Esophagus (tissue), 2 donors: ENCODE results near the gene CRB1. TPM values are rescaled to one million over a fixed set of nuclear protein-coding genes. Genes with fewer than 3 reads are reported as not detected.

Experiments
- H3K27ac ChIP-seq, 2 donors: one replicate each; pipeline ENCODE4 v1.5.1; 2013; ENCODE audit warnings: low read depth in 2 of 2, mild to moderate bottlenecking in 2 of 2, inconsistent platforms in 1 of 2, low read length in 1 of 2, moderate library complexity in 1 of 2
- H3K27me3 ChIP-seq, 2 donors: one replicate each; pipeline ENCODE4 v1.6.1; 2013; ENCODE audit warnings: low read length in 2 of 2, control low read depth in 1 of 2, mild to moderate bottlenecking in 1 of 2; ENCODE audit not compliant: insufficient read depth in 2 of 2, control insufficient read depth in 1 of 2
- H3K36me3 ChIP-seq, 2 donors: one replicate each; pipeline ENCODE4 v1.6.1; 2013; ENCODE audit warnings: low read length in 1 of 2; ENCODE audit not compliant: control insufficient read depth in 2 of 2, insufficient read depth in 2 of 2
- H3K4me1 ChIP-seq, 2 donors: one replicate each; pipeline ENCODE4 v1.6.1; 2013; ENCODE audit warnings: low read length in 1 of 2; ENCODE audit not compliant: control insufficient read depth in 2 of 2, insufficient read depth in 2 of 2
- H3K4me3 ChIP-seq, 2 donors: one replicate each; pipeline ENCODE4 v1.5.1; 2013; ENCODE audit warnings: low read length in 2 of 2, mild to moderate bottlenecking in 2 of 2, low read depth in 1 of 2, moderate library complexity in 1 of 2
- H3K9me3 ChIP-seq, 2 donors: one replicate each; pipeline ENCODE4 v1.6.1; 2013; ENCODE audit warnings: mild to moderate bottlenecking in 2 of 2, low read depth in 1 of 2, low read length in 1 of 2, moderate library complexity in 1 of 2; ENCODE audit not compliant: control insufficient read depth in 2 of 2, insufficient read depth in 1 of 2
- WGBS, 2 donors: extraction: QIAGEN DNeasy Blood & Tissue Kit; methylation state at CpG; one replicate each; pipeline ENCODE4 v1.1.7; 2013; 5-methylcytosine and 5-hydroxymethylcytosine counted together
- polyA plus RNA-seq, 2 donors: library from polyadenylated mRNA; stranded (reverse); fragments of 200-250 nt; gene quantifications; one replicate each; pipeline ENCODE4 v1.2.3, GENCODE V29; 2013
- donor health status: healthy with polysubstance abuse.
- donor health status: Bipolar disorder and iron deficiency.

CRB1 gene
- polyA plus RNA-seq, 2 donors: 0.01 TPM; not detected in 1

DNA sequence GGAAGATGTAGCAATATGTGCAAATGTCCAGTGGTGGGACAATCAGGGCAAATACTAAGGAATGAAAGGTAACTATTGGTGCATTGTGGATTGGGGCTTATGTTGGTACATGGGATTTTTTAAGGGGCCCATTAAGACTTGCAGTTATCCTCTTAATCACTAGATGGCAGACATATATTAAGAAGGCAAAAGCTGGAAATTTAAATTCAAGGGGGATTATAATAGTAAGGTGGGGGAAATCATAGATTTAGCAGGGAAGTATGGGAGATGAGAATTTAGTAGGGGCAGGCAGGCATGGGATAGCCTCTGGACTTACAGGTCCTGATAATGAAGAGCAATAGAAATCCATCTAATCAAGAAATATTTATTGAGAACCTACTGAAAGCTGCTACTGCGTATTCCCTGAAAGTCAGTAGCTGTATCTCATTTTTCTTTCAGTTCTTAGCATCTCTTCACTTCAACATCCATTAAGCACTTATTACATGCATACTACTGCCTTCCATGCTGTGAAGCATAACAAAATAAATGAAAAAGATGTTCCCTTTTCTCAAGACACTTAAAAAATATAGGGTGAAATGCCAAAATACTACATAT is 251.8 kb downstream of the CRB1 start:
- 90 to 98% methylated on average over 1 of the region's 1 CpG for WGBS, 2 donors
- H3K4me1 ChIP-seq: no peaks in the 10 kb centered on the region
- no peaks in the 10 kb centered on the region for H3K27me3 ChIP-seq
- H3K27ac ChIP-seq: no peak overlapping the region
- H3K4me3 ChIP-seq: no peak overlapping the region
- H3K9me3 ChIP-seq: no peaks in the 10 kb centered on the region
- no peaks in the 10 kb centered on the region for H3K36me3 ChIP-seq

GRCh38 chr1:197521118-197521739 is 253.2 kb downstream of the CRB1 start:
- Histone ChIP-seq H3K9me3 (no peaks in the 10 kb centered on the region), H3K36me3 (no peaks in the 10 kb centered on the region), H3K27me3 (no peaks in the 10 kb centered on the region), H3K27ac (no peak overlapping the region), H3K4me1 (no peaks in the 10 kb centered on the region), H3K4me3 (no peak overlapping the region)
- 31 to 39% methylated on average over 2 of the region's 2 CpGs for WGBS, 2 donors

DNA sequence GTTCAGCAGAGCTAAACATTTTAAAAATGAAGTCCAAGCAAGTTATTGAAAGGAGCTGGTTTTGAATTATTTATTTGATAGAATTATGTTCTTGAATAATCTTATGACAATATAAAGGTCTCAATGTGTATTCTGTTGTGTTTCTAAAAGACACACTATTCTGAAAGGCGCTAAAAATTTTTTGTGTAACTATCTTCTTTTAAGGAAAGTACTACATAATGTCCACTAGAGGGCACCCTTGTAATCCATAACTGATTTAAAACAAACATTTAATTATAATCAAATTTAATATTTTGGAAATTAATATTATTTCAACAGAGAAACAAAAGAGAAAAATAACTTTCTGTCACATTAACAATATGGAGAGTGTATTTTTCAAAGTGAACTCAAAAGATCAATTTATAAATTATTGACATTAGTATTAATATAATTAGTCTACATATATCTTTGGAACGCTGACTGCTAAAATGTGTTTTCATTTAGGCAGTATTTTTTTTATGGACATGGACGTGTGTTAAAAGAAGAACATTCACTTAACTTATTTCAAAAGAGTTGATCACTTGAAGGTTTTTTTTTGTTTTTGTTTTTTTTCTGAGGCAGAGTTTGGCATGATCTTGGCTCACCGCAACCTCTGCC is 258.8 kb downstream of the CRB1 start:
- H3K27ac ChIP-seq: no peak overlapping the region
- no peaks in the 10 kb centered on the region for H3K36me3 ChIP-seq
- no peak overlapping the region for H3K4me3 ChIP-seq
- no peaks in the 10 kb centered on the region for H3K27me3 ChIP-seq
- WGBS, 2 donors: 61 to 69% methylated on average over 4 of the region's 4 CpGs
- H3K4me1 ChIP-seq: no peaks in the 10 kb centered on the region
- no peaks in the 10 kb centered on the region for H3K9me3 ChIP-seq

Other genes starting within 250 kb of the CRB1 start
- gene F13B, start 201.0 kb upstream of the CRB1 start, polyA plus RNA-seq: not detected
- 1 to 10 TPM; 3.8 to 4.2 TPM for gene ASPM, start 121.6 kb upstream of the CRB1 start, polyA plus RNA-seq
- gene ZBTB41, start 67.0 kb upstream of the CRB1 start, polyA plus RNA-seq: 1 to 10 TPM; 1.0 to 1.5 TPM